CD4-positive, alpha-beta T cell treated with Interleukin-4 for 4 hours (primary cell): Measurements from ENCODE around the gene NT5DC2.

Source experiments
- DNase-seq: peaks from one replicate; pipeline ENCODE4 v3.0.0-alpha.2; 2020

Gene NT5DC2

GRCh38 chr3:52533623-52534280 lies at the start of gene NT5DC2:
TSS of gene NT5DC2 (minus strand) at chr3:52533857. CDS start at chr3:52533737, 120 bp downstream.
- DNase-seq: peak; percentile 50

DNA sequence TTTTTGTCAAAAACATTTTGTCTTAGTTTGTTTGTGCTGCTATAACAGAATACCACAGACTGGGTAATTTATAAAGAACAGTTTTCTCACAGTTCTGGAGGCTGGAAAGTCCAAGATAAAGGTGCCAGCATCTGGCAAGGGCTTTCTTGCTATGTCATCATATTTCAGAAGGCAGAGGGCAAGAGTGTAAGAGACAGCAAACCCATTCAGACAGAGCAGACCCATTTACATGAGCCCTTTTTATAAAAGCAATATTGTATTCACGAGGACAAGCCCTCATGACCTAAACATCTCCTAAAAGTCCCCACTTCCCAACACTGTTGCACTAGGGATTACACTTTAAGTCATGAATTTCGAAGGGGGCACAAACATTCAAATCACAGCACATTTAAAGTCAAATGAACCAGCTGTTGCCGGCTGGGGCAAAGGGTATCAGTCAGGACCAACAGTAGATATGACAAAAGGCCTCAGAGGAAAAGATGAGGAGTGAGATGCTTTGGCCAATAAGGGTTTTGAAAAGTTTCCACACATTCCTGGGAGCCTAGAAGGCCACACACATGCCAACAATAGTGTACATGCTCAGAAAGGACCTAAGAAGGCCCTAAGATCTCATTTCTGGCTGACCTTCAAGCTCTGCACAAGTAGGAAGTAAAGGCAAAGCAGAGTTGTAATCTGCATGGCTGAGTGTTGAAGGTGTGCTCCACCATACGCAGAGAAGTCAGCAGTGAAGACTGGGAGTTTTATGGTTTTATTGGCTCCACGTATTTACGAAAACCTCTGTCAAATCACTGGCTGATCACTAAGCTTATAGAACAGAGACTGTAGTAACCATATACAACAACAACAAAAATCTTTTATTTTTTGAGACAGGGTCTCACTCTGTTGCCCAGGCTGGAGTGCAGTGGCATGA lies 40.7 kb upstream of the NT5DC2 start:
- no peak for DNase-seq

GRCh38 chr3:52572221-52572620 lies 38.6 kb upstream of the NT5DC2 start:
- no peak for DNase-seq

GRCh38 chr3:52570076-52570475 lies 36.4 kb upstream of the NT5DC2 start:
- no peak for DNase-seq

- DNase-seq: no peak
Observed at GRCh38 chr3:52568069-52568468, 34.4 kb upstream of the NT5DC2 start.

- no peak for DNase-seq
Observed at GRCh38 chr3:52563984-52564383, 30.3 kb upstream of the NT5DC2 start.

DNA sequence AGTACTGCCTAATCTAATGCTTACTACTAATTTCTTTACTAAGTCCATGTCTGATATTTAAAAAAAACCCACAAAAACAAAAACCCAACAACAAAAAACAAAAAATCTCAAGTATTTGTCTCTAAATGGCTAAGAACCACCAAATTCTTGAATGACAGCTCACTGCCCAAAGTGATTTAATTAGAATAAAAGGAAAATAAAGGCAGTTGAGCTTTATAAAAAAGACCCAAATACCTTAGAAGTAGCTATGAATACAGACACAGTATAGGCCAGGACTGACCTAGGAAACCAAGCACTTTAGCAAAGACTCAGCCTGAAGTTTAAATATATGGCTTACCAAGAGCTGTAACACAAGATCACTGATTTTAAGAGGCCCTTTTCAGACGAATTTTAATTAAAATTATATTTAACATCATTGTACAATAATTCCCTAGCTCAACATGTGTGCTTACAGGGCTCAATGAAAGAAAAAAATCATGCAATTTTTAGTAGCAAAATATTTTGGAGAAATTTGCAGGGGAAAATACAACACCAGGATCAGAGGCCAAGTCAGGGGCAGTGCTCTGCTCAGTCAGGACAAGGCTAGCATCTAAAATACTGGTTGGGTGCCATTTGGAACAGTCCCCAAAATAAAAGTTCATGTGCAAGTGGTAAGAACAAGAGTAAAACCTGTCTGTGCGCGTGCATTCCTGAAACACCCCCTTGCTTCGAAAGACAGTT lies 27.5 kb upstream of the NT5DC2 start:
- DNase-seq: no peak

DNA sequence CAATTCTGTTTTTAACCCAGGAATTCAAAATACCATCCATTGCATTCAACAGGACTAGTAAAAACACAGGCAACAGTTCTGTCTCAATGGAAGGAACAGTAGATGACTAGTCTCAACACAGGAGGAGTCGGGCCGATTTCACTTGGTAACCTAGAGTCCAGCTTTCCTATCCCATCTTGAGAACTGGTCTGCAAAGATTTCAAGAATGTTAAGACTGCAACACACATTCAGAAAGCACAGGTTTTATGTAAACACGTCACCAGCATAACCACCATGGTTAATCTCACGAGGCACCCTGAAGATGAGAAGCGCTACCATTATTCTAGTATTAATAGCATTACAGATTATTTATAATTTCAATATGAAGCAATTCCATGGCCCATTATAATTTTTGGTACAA lies 24.8 kb upstream of the NT5DC2 start:
- no peak for DNase-seq

DNA sequence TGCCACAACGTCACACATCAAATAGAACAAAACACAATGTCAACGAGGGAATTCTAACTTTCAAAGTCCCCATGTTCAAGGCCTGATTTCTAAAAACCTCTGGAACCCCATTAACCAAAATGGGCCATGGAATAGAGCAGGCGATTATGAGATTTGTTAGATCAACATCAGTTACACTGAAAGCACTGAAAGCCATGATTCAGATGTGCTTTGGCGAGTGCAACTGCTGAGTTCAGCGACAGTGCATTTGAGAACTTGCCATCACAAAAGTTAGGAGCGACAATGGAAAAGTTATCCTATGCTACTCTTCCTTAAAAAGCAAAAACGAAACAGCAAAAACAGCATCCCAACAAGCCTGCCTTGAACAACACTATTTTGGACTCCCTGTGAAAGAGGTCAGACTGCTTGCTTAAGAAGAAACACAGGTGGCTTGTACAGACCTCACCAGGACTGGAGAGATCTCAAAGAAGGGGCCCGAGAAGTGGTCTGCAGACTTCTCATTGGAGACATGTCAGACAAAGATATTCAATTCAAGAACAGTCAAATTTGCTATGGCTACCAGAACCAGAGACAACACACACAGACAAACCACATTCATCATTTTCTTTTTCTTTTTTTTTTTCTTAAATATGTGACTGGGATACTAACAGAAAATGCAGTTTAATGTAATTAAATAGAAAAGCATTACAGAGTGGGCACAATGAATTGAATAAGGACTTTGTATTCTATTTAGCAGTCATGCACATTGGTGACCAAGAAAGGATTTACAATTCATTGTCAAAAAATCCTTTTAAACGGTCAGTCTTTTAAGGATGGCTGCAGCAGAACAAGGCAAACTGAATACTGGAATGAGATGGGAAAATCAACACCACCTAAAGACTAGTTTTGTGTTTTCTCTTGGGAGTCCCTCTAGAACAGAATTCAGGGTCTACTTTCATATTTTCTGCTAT lies 23.6 kb upstream of the NT5DC2 start:
- DNase-seq: no peak

DNA sequence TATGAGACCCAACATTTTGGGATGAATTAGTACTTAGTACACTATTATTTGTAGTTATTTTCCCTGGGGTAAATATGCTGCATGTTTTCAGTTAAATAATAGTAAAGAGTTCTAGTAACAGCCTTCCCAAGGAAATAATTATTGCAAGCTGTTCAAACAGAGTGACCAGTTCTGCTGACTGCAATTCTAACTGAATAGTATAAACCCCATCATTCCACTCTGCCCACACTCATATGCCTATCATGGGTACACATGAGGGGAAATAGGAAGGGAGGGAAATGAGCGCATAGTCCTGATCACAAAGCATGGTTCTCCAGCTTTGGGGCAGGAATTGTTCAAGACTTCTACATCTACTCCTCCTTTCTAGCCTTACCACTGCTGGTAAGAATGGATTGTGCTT lies 21.4 kb upstream of the NT5DC2 start:
- DNase-seq: no peak

- no peak for DNase-seq
Observed at GRCh38 chr3:52554026-52554755, 20.5 kb upstream of the NT5DC2 start.

- no peak for DNase-seq
Observed at GRCh38 chr3:52552089-52552488, 18.4 kb upstream of the NT5DC2 start.

DNA sequence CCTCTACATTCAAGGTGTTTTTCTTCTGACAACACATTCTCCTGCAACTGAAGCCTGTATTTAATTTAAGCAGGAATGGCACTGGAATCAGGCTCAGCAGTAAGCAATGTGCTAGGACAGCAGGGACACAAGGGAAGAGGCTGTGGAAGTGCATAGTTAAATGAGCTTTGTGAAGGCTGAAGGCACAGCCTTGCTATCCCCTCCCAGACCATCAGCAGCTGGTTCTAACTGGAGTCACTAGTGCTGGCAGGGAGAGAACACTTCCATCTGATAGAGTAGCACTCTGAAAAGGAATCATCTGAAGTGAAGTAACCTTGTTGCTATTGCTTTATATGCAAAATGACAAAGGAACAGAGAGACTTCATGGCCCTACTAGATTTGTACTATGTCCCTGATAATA lies 17.5 kb upstream of the NT5DC2 start:
- no peak for DNase-seq

DNA sequence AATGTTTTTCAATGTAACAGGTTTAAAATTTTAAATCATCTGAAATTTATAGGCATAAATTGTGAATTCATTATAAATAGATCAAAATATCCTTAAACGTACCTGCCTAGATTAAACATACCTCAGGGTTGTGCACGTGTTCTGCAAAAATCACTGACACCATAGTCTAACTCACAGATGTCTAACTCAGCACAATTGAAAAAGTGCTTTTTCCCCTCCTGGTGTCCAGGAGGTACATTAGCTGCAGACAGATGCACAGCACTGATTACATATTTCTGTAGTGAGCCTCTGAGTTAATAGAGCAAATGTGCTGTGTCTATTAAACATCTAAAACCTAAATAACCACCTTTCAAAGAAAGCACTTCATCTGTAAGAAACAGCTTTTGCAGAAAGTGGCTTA lies 13.5 kb upstream of the NT5DC2 start:
- DNase-seq: no peak

DNA sequence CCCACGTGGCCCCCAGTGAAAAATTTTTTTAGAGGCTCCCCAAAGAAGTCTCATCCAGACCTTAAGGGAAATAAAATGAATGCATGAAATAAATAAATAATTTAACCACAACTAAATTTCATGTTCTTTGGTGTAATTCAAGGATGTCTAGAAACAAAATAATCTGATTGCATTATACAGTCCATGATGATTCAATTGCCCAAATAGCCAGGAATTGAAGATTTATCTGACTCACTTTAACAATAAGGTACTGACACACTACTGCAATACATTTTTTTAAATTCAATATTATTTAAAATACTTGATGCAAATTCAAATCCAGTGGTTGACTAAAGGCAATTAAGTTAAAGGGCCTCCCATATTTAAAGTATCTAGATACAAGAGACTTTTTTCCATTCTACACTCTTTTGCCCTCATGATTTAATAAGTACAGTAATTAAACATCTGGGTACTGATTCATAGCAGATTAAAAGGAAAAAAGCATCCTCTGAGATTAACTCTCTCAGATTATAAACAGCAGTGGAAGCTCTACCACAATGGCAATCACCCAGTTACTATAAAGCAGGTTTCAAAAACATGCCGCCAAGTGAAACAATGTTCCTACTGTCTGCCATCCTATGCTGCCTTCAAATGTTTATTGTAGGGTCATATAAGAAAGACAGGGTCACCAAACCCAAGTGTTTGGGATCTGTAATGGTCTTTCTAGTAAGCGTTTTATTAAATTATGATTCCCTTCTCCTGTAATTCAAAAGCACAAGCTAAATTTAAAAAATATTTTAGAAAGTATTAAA lies 12.6 kb upstream of the NT5DC2 start:
- DNase-seq: no peak

DNA sequence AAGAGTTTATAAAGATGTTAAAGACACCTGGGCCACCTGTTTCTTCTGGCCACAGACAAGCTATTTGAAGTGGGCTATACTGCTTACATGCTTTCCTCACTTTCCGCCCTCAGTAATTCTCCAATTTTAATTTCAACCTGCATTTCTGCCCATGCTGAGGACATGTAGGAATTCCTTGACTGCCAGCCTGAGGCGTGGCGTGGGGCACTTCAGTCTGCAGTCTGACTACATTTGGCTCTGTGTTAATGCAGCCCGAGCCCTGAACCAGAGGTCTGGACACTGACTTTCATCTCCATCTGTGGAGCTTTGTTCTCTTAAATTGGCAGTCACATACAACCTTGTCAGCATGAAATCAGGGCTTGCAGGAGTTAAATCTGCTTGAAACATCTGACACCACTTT lies 11.3 kb upstream of the NT5DC2 start:
- no peak for DNase-seq

GRCh38 chr3:52541050-52541449 lies 7.4 kb upstream of the NT5DC2 start:
- DNase-seq: no peak

GRCh38 chr3:52539010-52539653 lies 5.5 kb upstream of the NT5DC2 start:
- DNase-seq: no peak

- DNase-seq: no peak
Observed at GRCh38 chr3:52537726-52538421, 4.2 kb upstream of the NT5DC2 start.

DNA sequence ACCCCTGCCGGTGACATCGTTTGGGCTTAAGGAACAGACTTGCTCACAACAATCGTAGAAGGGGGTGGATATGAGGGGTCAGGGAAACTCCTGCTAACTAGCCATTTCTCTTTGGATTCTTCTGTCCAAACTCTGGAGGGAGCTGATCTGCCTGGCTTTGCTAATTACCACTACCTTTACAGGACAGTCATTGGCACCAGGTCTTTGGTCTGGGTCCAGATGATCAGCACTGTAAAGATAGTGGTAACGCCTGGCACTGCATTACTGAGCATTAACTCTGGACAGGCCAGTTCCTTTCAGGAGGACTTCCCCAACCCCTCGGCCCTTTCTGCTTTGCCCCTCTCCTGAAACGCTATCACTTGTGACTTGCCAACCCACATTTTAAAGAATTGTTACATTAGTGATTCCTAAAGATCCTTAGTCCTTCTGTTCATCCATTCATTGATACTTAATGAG lies 3.5 kb upstream of the NT5DC2 start:
- no peak for DNase-seq
